OCI-LY1 (cell line): Measurements from ENCODE around the gene DNHD1.

Experiments used
- H2AFZ ChIP-seq: fragments of 200-600 bp; sonication (generic), shearing (Covaris generic); 2 replicates; pipeline ENCODE4 v1.6.0; 2014; ENCODE audit warnings: antibody characterized with exemption, mild to moderate bottlenecking, low read length
- H3F3A ChIP-seq: fragments of 200-600 bp; sonication (generic), shearing (Covaris generic); 2 replicates; pipeline ENCODE4 v1.6.0; 2014; ENCODE audit warnings: mild to moderate bottlenecking, antibody characterized with exemption, low read length, moderate library complexity; ENCODE audit not compliant: insufficient read depth
- H3K27ac ChIP-seq: fragments of 200-600 bp; sonication (generic); 2 replicates; pipeline ENCODE4 v1.5.1; 2014; ENCODE audit warnings: low read length, mixed run types, mild to moderate bottlenecking, low read depth; ENCODE audit not compliant: poor library complexity, severe bottlenecking
- H3K27me3 ChIP-seq: fragments of 200-600 bp; sonication (generic); 2 replicates; pipeline ENCODE4 v1.6.0; 2014; ENCODE audit warnings: antibody characterized with exemption, mild to moderate bottlenecking, low read length, moderate library complexity; ENCODE audit not compliant: insufficient read depth
- H3K36me3 ChIP-seq: fragments of 200-600 bp; sonication (generic); 2 replicates; pipeline ENCODE4 v1.6.1; 2014; ENCODE audit warnings: mild to moderate bottlenecking, antibody characterized with exemption, low read length, moderate library complexity, mixed read lengths; ENCODE audit not compliant: insufficient read depth
- H3K4me1 ChIP-seq: fragments of 200-600 bp; sonication (generic); 2 replicates; pipeline ENCODE4 v1.5.1; 2014; ENCODE audit warnings: mild to moderate bottlenecking, low read length, moderate library complexity; ENCODE audit not compliant: insufficient read depth, severe bottlenecking
- H3K4me2 ChIP-seq: fragments of 200-600 bp; sonication (generic), shearing (Covaris generic); 2 replicates; pipeline ENCODE4 v1.6.1; 2014; ENCODE audit warnings: low read length
- H3K4me3 ChIP-seq: fragments of 200-600 bp; sonication (generic); 2 replicates; pipeline ENCODE4 v1.5.1; 2014; ENCODE audit warnings: low read length, low read depth, mild to moderate bottlenecking, mixed read lengths; ENCODE audit not compliant: poor library complexity, severe bottlenecking
- H3K79me2 ChIP-seq: fragments of 200-600 bp; shearing (Covaris generic); 2 replicates; pipeline ENCODE4 v1.6.1; 2016; ENCODE audit warnings: mixed run types, low read length, mixed read lengths; ENCODE audit not compliant: insufficient read depth
- H3K9ac ChIP-seq: fragments of 200-600 bp; sonication (generic), shearing (Covaris generic); 2 replicates; pipeline ENCODE4 v1.6.1; 2014; ENCODE audit warnings: mild to moderate bottlenecking, low read length, mixed read lengths
- H3K9me2 ChIP-seq: fragments of 200-600 bp; sonication (generic), shearing (Covaris generic); 2 replicates; pipeline ENCODE4 v1.6.1; 2014; ENCODE audit warnings: low read depth, mild to moderate bottlenecking, low read length, mixed read lengths
- H3K9me3 ChIP-seq: fragments of 200-600 bp; shearing (Covaris generic); 2 replicates; pipeline ENCODE4 v1.6.1; 2014; ENCODE audit warnings: low read length, mixed read lengths
- H4K20me1 ChIP-seq: fragments of 200-600 bp; sonication (generic), shearing (Covaris generic); 2 replicates; pipeline ENCODE4 v1.6.0; 2016; ENCODE audit warnings: mild to moderate bottlenecking, low read length; ENCODE audit not compliant: insufficient read depth
- EZH2 ChIP-seq: fragments of 200-600 bp; sonication (generic), shearing (Covaris generic); IDR thresholded peaks from 2 replicates; pipeline ENCODE4 v1.8.0; 2017; ENCODE audit warnings: borderline replicate concordance, mixed run types, mild to moderate bottlenecking, antibody characterized with exemption, low read length, moderate library complexity, mixed read lengths
- TF ChIP-seq, protein P1 (sequence below): fragments of 200-600 bp; sonication (generic), shearing (Covaris generic); IDR thresholded peaks from 2 replicates; pipeline ENCODE4 v1.5.1; 2017; ENCODE audit warnings: mild to moderate bottlenecking, antibody characterized with exemption, low read length, moderate library complexity, mixed read lengths

Gene DNHD1

GRCh38 chr11:6547177-6547576 is 50.1 kb downstream of the DNHD1 start:
- H4K20me1 ChIP-seq: no peaks in the 10 kb centered on the region
- no peaks in the 10 kb centered on the region for H3F3A ChIP-seq
- no peaks in the 10 kb centered on the region for H3K9me3 ChIP-seq
- no peak for TF ChIP-seq EZH2
- TF ChIP-seq, protein P1, sequence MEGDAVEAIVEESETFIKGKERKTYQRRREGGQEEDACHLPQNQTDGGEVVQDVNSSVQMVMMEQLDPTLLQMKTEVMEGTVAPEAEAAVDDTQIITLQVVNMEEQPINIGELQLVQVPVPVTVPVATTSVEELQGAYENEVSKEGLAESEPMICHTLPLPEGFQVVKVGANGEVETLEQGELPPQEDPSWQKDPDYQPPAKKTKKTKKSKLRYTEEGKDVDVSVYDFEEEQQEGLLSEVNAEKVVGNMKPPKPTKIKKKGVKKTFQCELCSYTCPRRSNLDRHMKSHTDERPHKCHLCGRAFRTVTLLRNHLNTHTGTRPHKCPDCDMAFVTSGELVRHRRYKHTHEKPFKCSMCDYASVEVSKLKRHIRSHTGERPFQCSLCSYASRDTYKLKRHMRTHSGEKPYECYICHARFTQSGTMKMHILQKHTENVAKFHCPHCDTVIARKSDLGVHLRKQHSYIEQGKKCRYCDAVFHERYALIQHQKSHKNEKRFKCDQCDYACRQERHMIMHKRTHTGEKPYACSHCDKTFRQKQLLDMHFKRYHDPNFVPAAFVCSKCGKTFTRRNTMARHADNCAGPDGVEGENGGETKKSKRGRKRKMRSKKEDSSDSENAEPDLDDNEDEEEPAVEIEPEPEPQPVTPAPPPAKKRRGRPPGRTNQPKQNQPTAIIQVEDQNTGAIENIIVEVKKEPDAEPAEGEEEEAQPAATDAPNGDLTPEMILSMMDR: no peak
- H2AFZ ChIP-seq: no peak overlapping the region
- H3K4me2 ChIP-seq: no peak overlapping the region
- H3K4me3 ChIP-seq: no peak overlapping the region
- H3K27me3 ChIP-seq: no peaks in the 10 kb centered on the region
- no peak overlapping the region for H3K9ac ChIP-seq
- no peaks in the 10 kb centered on the region for H3K4me1 ChIP-seq
- H3K9me2 ChIP-seq: no peaks in the 10 kb centered on the region
- no peak overlapping the region for H3K27ac ChIP-seq
- H3K36me3 ChIP-seq: no peaks in the 10 kb centered on the region; the same call in 1 of the 2 replicates
- H3K79me2 ChIP-seq: no peaks in the 10 kb centered on the region

GRCh38 chr11:6548121-6548520 is 51.0 kb downstream of the DNHD1 start:
- no peaks in the 10 kb centered on the region for H3K9me3 ChIP-seq
- H3K27me3 ChIP-seq: no peaks in the 10 kb centered on the region
- H3F3A ChIP-seq: no peaks in the 10 kb centered on the region
- no peak for TF ChIP-seq EZH2
- TF ChIP-seq, protein P1: no peak
- no peaks in the 10 kb centered on the region for H3K4me1 ChIP-seq
- no peak overlapping the region for H2AFZ ChIP-seq
- no peaks in the 10 kb centered on the region for H4K20me1 ChIP-seq
- no peak overlapping the region for H3K4me3 ChIP-seq
- no peak overlapping the region for H3K9ac ChIP-seq
- H3K9me2 ChIP-seq: no peaks in the 10 kb centered on the region
- H3K27ac ChIP-seq: no peak overlapping the region
- H3K79me2 ChIP-seq: no peaks in the 10 kb centered on the region
- no peak overlapping the region for H3K4me2 ChIP-seq
- no peaks in the 10 kb centered on the region; the same call in 1 of the 2 replicates for H3K36me3 ChIP-seq

GRCh38 chr11:6548641-6549040 is 51.6 kb downstream of the DNHD1 start:
- Histone ChIP-seq H2AFZ (no peak overlapping the region), H3K9ac (no peak overlapping the region), H3K4me3 (no peak overlapping the region), H3K36me3 (no peaks in the 10 kb centered on the region; the same call in 1 of the 2 replicates), H3K79me2 (no peaks in the 10 kb centered on the region), H3K9me2 (no peaks in the 10 kb centered on the region), H3K4me2 (no peak overlapping the region), H3K9me3 (no peaks in the 10 kb centered on the region), H3K27me3 (no peaks in the 10 kb centered on the region), H3K27ac (no peak overlapping the region), H3K4me1 (no peaks in the 10 kb centered on the region), H3F3A (no peaks in the 10 kb centered on the region), H4K20me1 (no peaks in the 10 kb centered on the region)
- no peak for TF ChIP-seq EZH2
- TF ChIP-seq, protein P1: no peak
